GM21528 (cell line): ENCODE data around the gene FBP2.
A peak's percentile ranks its signal among the peaks of the same experiment; 100 is the strongest.

Experiments used
- ATAC-seq: cut with Tn5 transposase; IDR thresholded peaks from one replicate; pipeline ENCODE4 v1.9.1; 2021; ENCODE audit warnings: mild to moderate bottlenecking, moderate library complexity; ENCODE audit not compliant: unreplicated experiment, low FRiP score

The FBP2 gene

GRCh38 chr9:94593459-94594345 is at the start of gene FBP2:
Gene FBP2 (minus strand): TSS chr9:94593824. CDS start chr9:94593726, 98 bp downstream.
- no peak for ATAC-seq

DNA sequence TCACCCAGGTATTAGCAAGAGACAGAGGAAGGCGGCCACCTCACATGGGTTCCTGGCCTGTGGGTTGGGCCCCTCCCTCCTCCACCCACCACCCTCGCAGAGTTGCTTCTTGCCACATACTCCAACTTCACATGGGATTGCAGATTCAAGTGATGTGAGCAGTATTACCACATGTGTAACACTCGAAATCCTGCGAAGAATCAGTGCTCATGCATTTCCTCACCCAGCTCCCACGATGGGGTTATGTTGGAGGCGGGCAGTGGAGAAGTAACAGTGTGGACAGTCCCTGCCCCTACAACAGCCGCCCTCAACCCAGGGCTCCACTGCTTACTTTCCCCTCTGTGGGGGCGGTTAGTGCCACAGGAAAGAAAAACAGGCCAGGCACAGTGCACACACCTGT is 49.6 kb upstream of the FBP2 start:
- no peak for ATAC-seq

DNA sequence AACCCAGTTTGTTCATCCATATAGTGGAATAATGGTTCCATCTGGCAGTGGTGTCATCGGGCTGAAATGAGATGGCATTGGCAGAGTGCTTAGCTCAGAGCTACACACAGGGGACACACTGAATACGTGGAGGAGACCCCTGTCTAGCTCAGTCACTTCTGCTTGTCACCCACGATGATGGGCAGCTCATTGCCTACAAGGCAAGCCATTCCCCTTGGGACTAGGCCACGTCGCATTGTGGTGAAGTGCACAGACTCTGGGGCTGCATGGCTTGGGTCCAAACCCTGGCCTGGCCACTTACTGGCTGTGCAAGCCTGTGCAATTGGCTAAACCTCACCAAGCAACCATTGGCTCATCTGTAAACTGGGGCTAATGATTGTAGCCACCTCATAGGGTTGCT is 48.9 kb upstream of the FBP2 start:
- no peak for ATAC-seq

GRCh38 chr9:94639999-94640376 is 46.4 kb upstream of the FBP2 start:
- ATAC-seq: no peak

GRCh38 chr9:94639061-94639998 is 45.7 kb upstream of the FBP2 start, which contains the start of gene FBP1:
Gene FBP1 (minus strand): TSS chr9:94639518. CDS start chr9:94639310, 208 bp downstream.
- ATAC-seq: peak; percentile 48

- no peak for ATAC-seq
Measured at GRCh38 chr9:94638335-94639060, 44.9 kb upstream of the FBP2 start.

GRCh38 chr9:94632737-94633136 is 39.1 kb upstream of the FBP2 start:
- no peak for ATAC-seq

DNA sequence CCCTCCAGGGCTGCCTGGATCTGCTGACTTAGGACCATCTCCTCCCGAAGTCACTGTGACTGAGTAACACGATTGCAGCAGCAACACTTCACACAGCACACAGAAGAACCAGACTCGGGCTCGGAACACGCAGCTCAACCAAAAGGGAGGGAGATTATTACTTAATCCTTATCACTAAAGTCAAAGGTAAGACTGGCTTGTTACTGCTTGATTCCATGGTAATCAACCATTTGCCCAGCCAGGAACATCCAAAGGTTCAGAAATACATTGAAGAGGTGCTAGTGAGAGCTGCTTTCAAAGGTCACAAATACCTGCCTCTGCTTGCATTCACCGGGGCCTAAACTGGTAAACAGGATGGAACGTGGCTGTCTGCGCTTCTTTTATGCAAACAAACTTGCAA is 38.0 kb upstream of the FBP2 start:
- no peak for ATAC-seq

GRCh38 chr9:94630833-94631232 is 37.2 kb upstream of the FBP2 start:
- ATAC-seq: no peak

GRCh38 chr9:94630281-94630680 is 36.7 kb upstream of the FBP2 start:
- no peak for ATAC-seq

DNA sequence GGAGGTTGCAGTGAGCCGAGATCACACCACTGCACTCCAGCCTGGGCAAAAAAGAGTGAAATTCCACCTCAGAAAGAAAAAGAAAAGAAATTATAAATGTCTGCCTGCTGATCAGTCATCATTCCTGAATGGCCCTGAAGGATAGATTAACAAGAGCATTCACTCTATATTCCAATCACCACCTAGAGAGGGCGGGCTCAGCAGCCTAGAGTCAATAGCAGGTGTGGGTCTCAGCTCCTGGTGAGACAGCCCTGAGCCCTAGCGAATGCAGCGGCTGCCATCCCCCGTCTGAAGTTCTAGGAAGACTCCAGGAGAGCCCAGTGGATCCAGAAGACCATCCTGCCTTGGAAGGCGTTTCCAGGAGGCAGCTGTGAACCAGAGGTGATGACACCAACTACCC is 33.7 kb upstream of the FBP2 start:
- no peak for ATAC-seq

- ATAC-seq: no peak
Measured at GRCh38 chr9:94625835-94626234, 32.2 kb upstream of the FBP2 start.

DNA sequence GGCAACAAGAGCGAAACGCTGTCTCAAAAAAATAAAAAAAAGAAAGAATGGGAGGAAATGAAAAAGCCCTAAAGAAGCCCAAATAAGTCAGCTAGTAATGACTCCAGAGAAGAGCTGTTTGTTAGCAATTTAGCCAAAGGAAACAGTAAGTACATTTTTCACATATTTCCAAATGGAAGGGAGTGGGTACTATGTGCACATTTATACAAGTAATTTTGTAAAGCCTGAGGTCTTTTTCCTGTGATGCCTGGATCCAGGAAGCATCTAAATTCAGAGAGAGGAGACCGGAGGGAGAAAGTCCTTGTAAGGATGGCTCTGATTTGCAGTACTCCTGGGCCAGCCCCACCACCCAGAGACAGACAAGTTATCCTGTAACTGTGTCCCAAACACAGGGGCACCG is 31.0 kb upstream of the FBP2 start:
- no peak for ATAC-seq

DNA sequence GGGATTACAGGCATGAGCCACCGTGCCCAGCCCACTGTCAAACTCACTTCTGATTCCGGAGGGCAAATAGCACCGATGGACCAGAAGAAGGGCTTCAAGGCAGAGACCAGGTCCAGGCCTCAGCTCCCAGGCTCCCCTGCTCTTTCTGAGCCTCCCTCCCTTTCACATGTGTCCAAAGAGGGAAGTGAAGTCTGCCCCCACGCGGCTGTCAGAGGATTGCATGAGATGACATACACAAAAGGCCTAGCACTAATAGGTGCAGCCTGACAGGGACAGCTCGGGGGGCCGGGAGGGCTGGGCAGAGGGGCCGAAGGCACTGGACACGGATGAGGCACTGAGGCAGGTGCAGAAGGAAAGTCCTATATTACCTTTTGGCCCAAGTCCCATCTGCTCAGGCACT is 29.6 kb upstream of the FBP2 start:
- ATAC-seq: no peak

DNA sequence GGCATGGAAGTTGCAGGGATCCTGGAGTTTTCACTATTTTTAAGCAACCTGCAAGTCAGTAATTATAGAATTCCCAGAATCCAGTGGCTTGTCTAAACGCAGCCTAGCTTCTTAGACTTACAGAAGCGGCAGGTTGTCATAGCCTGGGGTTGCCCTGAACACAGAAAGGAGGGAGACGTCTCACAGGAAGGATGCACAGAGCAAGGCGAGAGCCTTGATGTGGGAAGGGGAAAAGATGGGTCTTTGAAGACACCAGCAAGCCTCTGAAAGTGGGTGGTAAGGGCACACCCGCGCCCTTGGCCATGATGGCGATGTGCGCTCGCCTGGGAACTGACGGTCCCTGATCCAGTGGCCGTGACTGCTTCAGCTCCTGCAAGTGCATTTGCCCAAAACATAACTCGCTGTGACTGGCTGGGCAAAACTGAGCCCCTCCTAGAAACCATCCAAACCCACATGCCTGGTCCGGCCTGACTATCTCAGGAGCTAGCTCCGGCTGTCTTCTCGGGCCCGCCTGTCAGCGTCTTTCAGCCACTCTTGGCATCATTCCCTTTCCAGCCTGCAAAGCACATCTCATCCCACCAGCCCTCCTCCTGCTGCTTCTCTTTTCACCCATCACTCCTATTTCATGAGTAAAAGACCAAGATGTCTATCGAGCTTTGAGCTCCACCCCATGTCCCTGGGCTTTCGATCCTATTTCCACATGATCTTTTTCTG is 28.6 kb upstream of the FBP2 start:
- no peak for ATAC-seq

- no peak for ATAC-seq
Measured at GRCh38 chr9:94619026-94619425, 25.4 kb upstream of the FBP2 start.

DNA sequence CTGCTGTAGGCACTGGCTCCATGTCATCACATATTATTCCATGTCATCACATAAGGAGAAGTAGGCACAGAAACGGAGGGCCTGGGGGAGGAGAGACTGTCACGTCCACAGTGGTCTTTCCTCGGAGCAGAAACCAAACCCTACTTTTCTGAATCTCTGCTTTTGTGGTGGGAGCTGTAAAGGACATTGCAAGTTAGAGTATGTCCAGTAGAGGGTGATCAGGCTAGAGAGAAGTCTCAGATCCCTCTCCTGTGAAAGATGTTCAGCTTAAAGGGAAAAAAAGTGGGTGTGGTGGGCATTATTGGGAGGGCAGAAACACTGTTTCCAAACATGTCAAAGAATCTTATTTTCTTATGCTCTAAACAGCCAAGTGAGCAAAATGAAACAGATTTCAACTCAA is 19.4 kb upstream of the FBP2 start:
- no peak for ATAC-seq

- ATAC-seq: no peak
Measured at GRCh38 chr9:94612071-94612470, 18.4 kb upstream of the FBP2 start.

- ATAC-seq: no peak
Measured at GRCh38 chr9:94611638-94612068, 18.0 kb upstream of the FBP2 start.

DNA sequence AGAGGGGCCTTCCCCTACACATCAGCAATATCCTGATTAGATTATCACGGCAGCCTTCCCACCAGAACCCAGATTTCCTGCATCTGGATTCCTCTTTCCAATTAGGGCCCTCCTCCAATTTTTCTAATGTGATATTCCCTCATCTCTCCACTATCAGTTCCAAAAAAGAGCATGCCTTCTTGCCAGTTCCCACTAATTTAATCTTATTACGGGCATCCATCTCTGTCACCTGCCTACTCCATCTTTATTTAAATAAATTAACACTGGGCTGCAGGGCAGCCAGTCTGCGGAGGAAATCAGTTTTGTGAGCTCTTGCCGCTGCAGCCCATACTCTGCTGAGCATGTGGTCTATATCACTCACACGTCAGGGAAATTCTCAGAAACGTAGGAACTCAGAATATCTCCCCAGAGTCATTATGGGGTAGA is 16.6 kb upstream of the FBP2 start:
- ATAC-seq: no peak
